Common myeloid progenitor, CD34-positive (primary cell): ENCODE measurements around the gene NOTCH2.

Source experiments
- CTCF ChIA-PET: fragments of 350-600 bp; sonication (Branson Sonifier 250); formaldehyde crosslinking; loops from one replicate; lab custom pipeline; 2021; ENCODE audit warnings: antibody characterized with exemption; lab: Charles Lee
- POLR2A ChIA-PET: fragments of 350-600 bp; sonication (Branson Sonifier 250); formaldehyde crosslinking; loops from one replicate; lab custom pipeline; 2021; ENCODE audit warnings: antibody characterized with exemption; lab: Charles Lee
- DNase-seq, 3 donors: peaks; one replicate each; pipeline versions ENCODE4 v3.0.0 to v3.0.0-alpha.2; 2013
- H3K27ac ChIP-seq, 2 experiments: 1 replicate in 1 of 2; 2 replicates in 1 of 2; pipeline ENCODE4 v1.7.0; 2013; ENCODE audit warnings: inconsistent platforms in 2 of 2, low read length in 2 of 2, mild to moderate bottlenecking in 2 of 2, low read depth in 1 of 2, moderate library complexity in 1 of 2; ENCODE audit not compliant: severe bottlenecking in 2 of 2, insufficient read depth in 1 of 2, poor library complexity in 1 of 2
- H3K27me3 ChIP-seq, 5 experiments: replicated peaks in 2 of 5; 1 replicate in 3 of 5; 2 replicates in 2 of 5; pipeline versions ENCODE4 v1.6.1 to v1.7.0; 2013; ENCODE audit warnings: low read length in 4 of 5, mild to moderate bottlenecking in 2 of 5, moderate library complexity in 2 of 5, inconsistent platforms in 1 of 5; ENCODE audit not compliant: insufficient read depth in 5 of 5, control insufficient read depth in 4 of 5
- H3K36me3 ChIP-seq, 4 experiments: 1 replicate in 2 of 4; 2 replicates in 2 of 4; pipeline versions ENCODE4 v1.6.1 to v1.7.0; 2013; ENCODE audit warnings: low read length in 3 of 4, control low read depth in 1 of 4, mild to moderate bottlenecking in 1 of 4; ENCODE audit not compliant: control insufficient read depth in 4 of 4, insufficient read depth in 4 of 4
- H3K4me1 ChIP-seq, 4 experiments: 1 replicate in 3 of 4; 2 replicates in 1 of 4; pipeline versions ENCODE4 v1.6.1 to v1.7.1; 2013; ENCODE audit warnings: low read length in 3 of 4, mild to moderate bottlenecking in 3 of 4, control low read depth in 1 of 4, inconsistent platforms in 1 of 4, moderate library complexity in 1 of 4; ENCODE audit not compliant: control insufficient read depth in 4 of 4, insufficient read depth in 4 of 4; ENCODE audit errors: control extremely low read depth in 1 of 4
- H3K4me3 ChIP-seq, 7 experiments: 1 replicate in 4 of 7; 2 replicates in 3 of 7; pipeline versions ENCODE4 v1.5.1 to v1.7.0; 2013; ENCODE audit warnings: mild to moderate bottlenecking in 7 of 7, low read length in 6 of 7, moderate library complexity in 6 of 7, inconsistent platforms in 2 of 7, low read depth in 2 of 7, control low read depth in 1 of 7; ENCODE audit not compliant: insufficient read depth in 4 of 7, control insufficient read depth in 1 of 7; ENCODE audit errors: extremely low read depth in 1 of 7
- H3K9me3 ChIP-seq, 5 experiments: 1 replicate in 4 of 5; 2 replicates in 1 of 5; pipeline versions ENCODE4 v1.6.1 to v1.7.1; 2013; ENCODE audit warnings: low read length in 4 of 5, mild to moderate bottlenecking in 2 of 5, inconsistent platforms in 1 of 5, low read depth in 1 of 5, moderate library complexity in 1 of 5; ENCODE audit not compliant: control insufficient read depth in 4 of 5, insufficient read depth in 2 of 5; ENCODE audit errors: control extremely low read depth in 1 of 5
- WGBS: methylation state at CpG from one replicate; pipeline ENCODE4 v1.1.5; 2013; ENCODE audit not compliant: insufficient coverage; 5-methylcytosine and 5-hydroxymethylcytosine counted together

NOTCH2 gene

GRCh38 chr1:119966681-119967080, 102.8 kb downstream of the NOTCH2 start:
- H3K9me3 ChIP-seq = no peaks in the 10 kb centered on the region
- peaks cover 43 to 69% (median 50%) of the 10 kb centered on the region in 4 experiments for H3K36me3 ChIP-seq
- H3K27me3 ChIP-seq = no peaks in the 10 kb centered on the region
- no peak overlapping the region for H3K27ac ChIP-seq
- peaks cover 0 to 4% (median 0%) of the 10 kb centered on the region in 4 experiments for H3K4me1 ChIP-seq
- no peak overlapping the region for H3K4me3 ChIP-seq
- no peak for DNase-seq
- ChIA-PET POLR2A (no interaction called here), CTCF (interaction anchor here (1.7 to 3.6 kb wide), 6 partner anchors 17 to 158 kb away, joined by 3 to 24 read pairs (median 9); no protein-coding TSS in a partner anchor)
- WGBS = 100% methylated on average over 1 of the region's 2 CpGs

- H3K4me1 ChIP-seq = peaks cover 0 to 4% (median 0%) of the 10 kb centered on the region in 4 experiments
- WGBS = 100% methylated on average over 1 of the region's 4 CpGs
- CTCF ChIA-PET = interaction anchor here (1.7 to 3.6 kb wide), 3 partner anchors 16 to 157 kb away, joined by 4 to 24 read pairs (median 4); no protein-coding TSS in a partner anchor
- H3K9me3 ChIP-seq = no peaks in the 10 kb centered on the region
- peaks cover 39 to 63% (median 48%) of the 10 kb centered on the region in 4 experiments for H3K36me3 ChIP-seq
- POLR2A ChIA-PET = no interaction called here
- no peak overlapping the region for H3K27ac ChIP-seq
- no peak for DNase-seq
- H3K27me3 ChIP-seq = no peaks in the 10 kb centered on the region
- no peak overlapping the region for H3K4me3 ChIP-seq
Measured at GRCh38 chr1:119966020-119966419, 103.4 kb downstream of the NOTCH2 start.

GRCh38 chr1:119964673-119965363, 104.6 kb downstream of the NOTCH2 start:
- Histone ChIP-seq H3K4me1 (peaks cover 0 to 4% (median 0%) of the 10 kb centered on the region in 4 experiments), H3K4me3 (no peak overlapping the region), H3K36me3 (peaks cover 34 to 63% (median 48%) of the 10 kb centered on the region in 4 experiments), H3K27ac (no peak overlapping the region), H3K27me3 (no peaks in the 10 kb centered on the region), H3K9me3 (no peaks in the 10 kb centered on the region)
- DNase-seq = no peak
- ChIA-PET CTCF (interaction anchor here (1.1 to 3.6 kb wide), 4 partner anchors 8 to 29 kb away, joined by 3 to 24 read pairs (median 4); no protein-coding TSS in a partner anchor), POLR2A (no interaction called here)
- WGBS = 100% methylated on average over 1 of the region's 1 CpG

GRCh38 chr1:119962296-119962968, 107.0 kb downstream of the NOTCH2 start:
- H3K4me3 ChIP-seq = no peak overlapping the region
- no peak for DNase-seq
- H3K4me1 ChIP-seq = no peaks in the 10 kb centered on the region
- H3K27ac ChIP-seq = no peak overlapping the region
- POLR2A ChIA-PET = no interaction called here
- H3K36me3 ChIP-seq = peaks cover 31 to 72% (median 44%) of the 10 kb centered on the region in 4 experiments
- H3K27me3 ChIP-seq = no peaks in the 10 kb centered on the region
- WGBS = 100% methylated on average over 2 of the region's 5 CpGs
- no peaks in the 10 kb centered on the region for H3K9me3 ChIP-seq
- CTCF ChIA-PET = interaction anchor here (7.3 kb wide), 1 partner anchor 14 kb away, joined by 34 read pairs; no protein-coding TSS in a partner anchor

GRCh38 chr1:119960501-119960900, 109.0 kb downstream of the NOTCH2 start:
- no peaks in the 10 kb centered on the region for H3K9me3 ChIP-seq
- peaks cover 0 to 4% (median 0%) of the 10 kb centered on the region in 4 experiments for H3K4me1 ChIP-seq
- CTCF ChIA-PET = interaction anchor here (1.0 to 7.3 kb wide), 4 partner anchors 8 to 81 kb away, joined by 3 to 34 read pairs (median 3); no protein-coding TSS in a partner anchor
- WGBS = 100% methylated on average over 2 of the region's 4 CpGs
- H3K4me3 ChIP-seq = no peak overlapping the region
- no peak for DNase-seq
- H3K27ac ChIP-seq = no peak overlapping the region
- POLR2A ChIA-PET = no interaction called here
- peaks cover 18 to 54% (median 27%) of the 10 kb centered on the region in 4 experiments for H3K36me3 ChIP-seq
- H3K27me3 ChIP-seq = no peaks in the 10 kb centered on the region

GRCh38 chr1:119959268-119960220, 109.9 kb downstream of the NOTCH2 start:
- Histone ChIP-seq H3K9me3 (no peaks in the 10 kb centered on the region), H3K4me3 (no peak overlapping the region), H3K27me3 (peaks cover 0 to 2% (median 0%) of the 10 kb centered on the region in 5 experiments), H3K27ac (no peak overlapping the region), H3K4me1 (peaks cover 0 to 4% (median 0%) of the 10 kb centered on the region in 4 experiments), H3K36me3 (peaks cover 13 to 52% (median 23%) of the 10 kb centered on the region in 4 experiments)
- CTCF ChIA-PET = interaction anchor here (1.5 to 7.3 kb wide), 3 partner anchors 11 to 80 kb away, joined by 3 to 34 read pairs (median 3); no protein-coding TSS in a partner anchor
- 100% methylated on average over 2 of the region's 7 CpGs for WGBS
- POLR2A ChIA-PET = no interaction called here
- peak in 1 of 3 donors; percentile 4 for DNase-seq
